Rectal smooth muscle tissue (tissue), 1 donor: ENCODE data around the gene RAB31.
"Not testable (repeated sequence)": the region's sequence is repeated elsewhere in the genome, so short reads cannot be mapped to it uniquely, and the experiment has no call there.

Experiments used
- H3K27ac ChIP-seq: one replicate; pipeline ENCODE4 v1.7.0; 2013; ENCODE audit warnings: low read depth, low read length, inconsistent platforms
- H3K27me3 ChIP-seq: one replicate; pipeline ENCODE4 v1.7.0; 2013; ENCODE audit warnings: low read length; ENCODE audit not compliant: control insufficient read depth, insufficient read depth
- H3K36me3 ChIP-seq: one replicate; pipeline ENCODE4 v1.7.0; 2013; ENCODE audit warnings: low read length; ENCODE audit not compliant: control insufficient read depth, insufficient read depth
- H3K4me1 ChIP-seq: one replicate; pipeline ENCODE4 v1.7.0; 2013; ENCODE audit warnings: low read length; ENCODE audit not compliant: control insufficient read depth, insufficient read depth
- H3K4me3 ChIP-seq: one replicate; pipeline ENCODE4 v1.7.0; 2013; ENCODE audit warnings: low read length
- H3K9ac ChIP-seq: one replicate; pipeline ENCODE4 v1.7.0; 2013; ENCODE audit warnings: low read length

The RAB31 gene, protein sequence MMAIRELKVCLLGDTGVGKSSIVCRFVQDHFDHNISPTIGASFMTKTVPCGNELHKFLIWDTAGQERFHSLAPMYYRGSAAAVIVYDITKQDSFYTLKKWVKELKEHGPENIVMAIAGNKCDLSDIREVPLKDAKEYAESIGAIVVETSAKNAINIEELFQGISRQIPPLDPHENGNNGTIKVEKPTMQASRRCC

DNA sequence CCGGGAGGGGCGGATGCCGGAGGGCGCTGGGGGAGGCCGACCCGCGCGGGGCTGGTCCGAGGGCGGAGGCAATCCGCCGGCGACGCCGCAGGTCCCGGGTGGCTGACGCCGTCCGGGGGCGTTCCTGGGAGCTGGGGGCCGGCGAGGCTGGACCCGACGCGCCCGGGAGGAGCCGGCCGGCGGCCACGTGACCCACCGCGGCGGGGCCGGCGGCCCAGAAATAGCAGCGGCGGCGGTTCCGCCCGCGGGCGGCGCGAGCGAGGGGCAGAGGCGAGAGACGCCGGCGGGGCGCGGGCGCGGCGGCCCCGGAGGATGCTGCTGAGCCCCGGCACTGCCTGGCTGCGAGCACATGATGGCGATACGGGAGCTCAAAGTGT is at the start of gene RAB31:
Gene RAB31 (plus strand): TSS at position 245 of the 377 bp plus-strand sequence. CDS start 105 bp downstream, at position 350.
- H3K27me3 ChIP-seq = peaks cover 2% of the 10 kb centered on the region
- H3K27ac ChIP-seq = peak within 1 kb of the TSS; percentile 99
- H3K9ac ChIP-seq = peak within 1 kb of the TSS; percentile 66
- no peaks in the 10 kb centered on the region for H3K36me3 ChIP-seq
- H3K4me1 ChIP-seq = peaks cover 20% of the 10 kb centered on the region
- H3K4me3 ChIP-seq = peak within 1 kb of the TSS; percentile 87

DNA sequence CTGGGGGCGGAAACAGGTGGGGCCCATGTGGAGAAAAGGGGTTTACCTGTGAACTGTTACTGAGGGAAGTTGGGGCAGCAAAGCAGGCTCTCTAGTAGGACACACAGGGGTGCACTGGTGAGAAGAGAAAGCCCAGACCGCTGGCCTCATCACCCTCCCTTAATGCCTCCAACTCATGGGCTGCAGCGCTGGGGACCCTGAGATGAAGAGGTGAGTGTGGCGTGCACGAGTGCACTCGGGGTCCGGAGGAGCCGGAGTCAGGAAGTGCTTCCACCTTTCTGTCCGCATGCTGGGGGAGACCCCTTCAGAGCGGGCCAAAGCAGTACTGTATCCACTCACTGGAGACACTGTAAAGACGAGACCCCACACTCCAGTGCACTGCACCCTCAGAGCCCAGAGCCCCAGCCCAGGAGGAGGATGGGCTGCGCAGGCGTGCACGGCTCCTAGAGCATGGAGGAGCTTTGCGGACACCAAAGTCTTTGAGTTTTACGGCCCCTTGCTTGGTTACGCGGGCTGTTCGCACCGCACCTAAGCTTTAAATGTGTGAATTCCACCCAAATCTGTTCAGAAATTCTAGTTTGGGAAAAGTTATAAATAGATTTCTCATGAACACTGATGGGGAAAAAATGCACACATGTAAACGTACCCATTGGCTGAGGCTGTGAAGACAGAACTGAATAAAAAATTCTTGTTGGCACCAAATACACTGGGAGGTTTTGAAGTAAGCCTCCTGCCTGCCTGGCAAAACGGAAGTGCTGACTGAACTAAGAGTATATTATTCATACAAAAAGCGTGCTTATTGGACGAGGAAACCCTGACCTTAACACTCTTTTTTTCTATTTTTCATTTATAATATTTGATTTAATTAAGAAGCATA is 48.4 kb upstream of the RAB31 start:
- H3K4me3 ChIP-seq = no peak overlapping the region
- H3K36me3 ChIP-seq = no peaks in the 10 kb centered on the region
- no peaks in the 10 kb centered on the region for H3K27me3 ChIP-seq
- H3K27ac ChIP-seq = no peak overlapping the region
- H3K4me1 ChIP-seq = no peaks in the 10 kb centered on the region
- H3K9ac ChIP-seq = no peak overlapping the region

DNA sequence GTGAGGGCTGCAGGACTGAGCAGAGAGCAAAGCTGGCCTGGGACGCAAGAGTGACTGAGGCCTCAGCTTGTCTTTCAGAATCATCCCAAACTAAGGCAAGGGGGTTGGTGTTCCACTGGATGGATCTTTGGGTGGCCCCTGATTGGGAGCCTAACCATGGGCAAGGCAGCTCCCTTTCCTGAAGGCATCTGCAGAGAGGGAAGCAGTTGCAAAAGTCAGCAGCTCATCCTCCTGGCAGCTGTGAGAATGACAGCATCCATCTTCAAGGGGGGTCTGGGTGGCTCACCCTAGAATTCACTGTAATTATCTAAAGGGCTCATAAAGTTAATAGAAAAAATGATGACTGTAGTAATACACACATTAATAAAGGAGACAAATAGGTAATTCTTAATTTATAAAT is 46.5 kb upstream of the RAB31 start:
- H3K4me3 ChIP-seq = no peak overlapping the region
- H3K36me3 ChIP-seq = no peaks in the 10 kb centered on the region
- H3K27ac ChIP-seq = no peak overlapping the region
- no peak overlapping the region for H3K9ac ChIP-seq
- no peaks in the 10 kb centered on the region for H3K4me1 ChIP-seq
- no peaks in the 10 kb centered on the region for H3K27me3 ChIP-seq

DNA sequence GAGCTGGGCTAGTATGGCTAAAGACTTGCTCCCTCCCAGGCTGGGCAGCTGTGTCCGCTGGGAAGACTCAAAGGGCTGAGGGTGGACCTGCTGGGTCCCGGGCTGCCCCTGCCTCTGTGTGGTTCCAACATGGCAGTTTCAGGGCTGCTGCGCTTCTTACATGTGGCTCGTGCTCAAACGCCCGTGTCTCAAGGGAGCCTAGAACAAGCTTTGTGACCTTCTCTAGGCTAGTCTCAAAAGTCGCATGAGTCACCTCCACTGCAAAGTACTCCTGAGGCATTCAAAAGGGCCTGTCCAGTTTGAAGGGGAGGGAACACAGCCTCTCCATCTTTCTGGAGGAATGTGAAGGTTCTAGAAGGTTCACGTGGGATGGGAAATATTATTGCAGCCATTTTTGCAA is 44.7 kb upstream of the RAB31 start:
- Histone ChIP-seq H3K27me3 (no peaks in the 10 kb centered on the region), H3K9ac (no peak overlapping the region), H3K27ac (no peak overlapping the region)

DNA sequence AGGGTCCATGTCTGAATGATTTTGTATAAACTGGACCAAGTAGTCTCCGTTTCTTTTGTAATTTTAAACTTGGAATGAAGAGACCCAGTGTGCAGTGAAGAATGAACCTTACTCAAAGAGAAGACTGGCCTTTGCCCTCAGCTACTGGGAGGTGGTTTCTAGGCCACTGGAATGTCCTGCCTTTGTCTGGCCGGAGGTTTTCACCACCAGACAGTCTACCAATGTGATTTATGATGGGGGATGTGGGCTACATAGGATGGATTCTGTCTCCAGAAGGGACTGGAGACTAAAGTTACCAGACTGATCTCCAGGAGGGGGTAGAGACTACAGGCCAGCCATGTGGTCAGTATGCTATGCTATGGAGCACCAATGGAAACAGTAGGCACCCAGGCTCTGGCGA is 42.8 kb upstream of the RAB31 start:
- H3K4me3 ChIP-seq = no peak overlapping the region
- H3K36me3 ChIP-seq = no peaks in the 10 kb centered on the region
- H3K9ac ChIP-seq = no peak overlapping the region
- H3K27ac ChIP-seq = no peak overlapping the region
- no peaks in the 10 kb centered on the region for H3K27me3 ChIP-seq
- H3K4me1 ChIP-seq = no peaks in the 10 kb centered on the region

More for the DNA sequence above, 44.7 kb upstream of the RAB31 start:
- Histone ChIP-seq H3K4me3 (no peak overlapping the region), H3K4me1 (no peaks in the 10 kb centered on the region), H3K36me3 (no peaks in the 10 kb centered on the region)

DNA sequence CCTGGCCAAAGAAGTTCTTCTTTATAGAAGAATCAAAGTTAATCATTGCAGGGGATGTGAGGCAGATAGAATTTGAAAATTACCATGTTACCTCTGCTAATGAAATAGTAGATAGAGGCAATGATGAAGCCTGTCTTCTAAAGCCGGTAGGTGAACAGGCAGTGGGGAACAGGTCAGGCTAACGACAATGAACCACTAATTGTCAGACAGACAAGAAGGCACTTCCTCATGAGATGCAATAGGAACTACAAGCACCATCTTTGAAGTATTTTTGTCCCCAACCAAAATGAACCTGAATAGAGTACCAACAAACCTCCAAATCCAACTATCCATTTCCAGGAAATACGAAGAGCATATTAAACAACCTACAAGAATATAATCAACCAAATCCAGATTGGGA is 41.6 kb upstream of the RAB31 start:
- no peaks in the 10 kb centered on the region for H3K36me3 ChIP-seq
- H3K27ac ChIP-seq = no peak overlapping the region
- H3K9ac ChIP-seq = no peak overlapping the region
- H3K27me3 ChIP-seq = no peaks in the 10 kb centered on the region
- no peaks in the 10 kb centered on the region for H3K4me1 ChIP-seq
- no peak overlapping the region for H3K4me3 ChIP-seq

DNA sequence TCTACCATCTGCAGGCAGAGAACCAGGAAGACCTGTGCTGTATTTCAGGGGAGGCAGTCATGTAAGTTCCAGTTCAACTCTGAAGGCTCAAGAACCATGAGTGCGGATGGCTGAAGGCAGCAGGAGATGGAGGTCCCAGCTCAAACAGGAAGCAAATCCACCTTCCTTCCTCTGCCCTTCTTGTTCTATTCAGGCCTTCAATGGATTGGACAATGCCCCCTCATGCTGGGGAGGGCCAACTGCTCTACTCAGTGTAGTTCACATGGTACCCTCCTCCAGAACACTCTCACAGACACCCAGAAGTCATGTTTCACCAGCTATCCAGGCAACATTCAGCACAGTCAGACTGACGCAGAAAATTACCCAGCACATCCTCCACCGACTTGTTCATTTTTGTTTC is 39.1 kb upstream of the RAB31 start:
- Histone ChIP-seq H3K4me3 (no peak overlapping the region), H3K4me1 (no peaks in the 10 kb centered on the region)

DNA sequence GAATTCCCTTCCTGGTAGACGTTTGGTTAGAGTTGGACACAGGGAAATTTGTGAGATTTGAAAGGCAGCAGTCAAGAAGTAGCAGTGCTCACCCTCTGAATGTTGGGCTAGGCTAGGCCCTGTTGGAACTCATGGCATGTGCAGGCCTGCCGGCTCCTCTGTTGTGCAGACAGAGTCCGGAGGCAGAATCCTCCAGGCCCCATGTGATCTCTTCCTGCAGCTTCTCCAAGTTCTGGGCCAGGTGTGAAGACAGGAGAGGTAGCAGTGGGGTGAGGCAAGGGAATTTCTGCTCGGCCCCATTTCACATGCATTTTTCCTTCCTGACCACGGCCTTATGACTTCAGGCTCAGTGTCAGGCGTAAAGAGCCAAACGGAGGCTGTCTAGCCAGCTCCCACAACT is 36.9 kb upstream of the RAB31 start:
- no peak overlapping the region for H3K4me3 ChIP-seq
- no peak overlapping the region for H3K9ac ChIP-seq
- no peaks in the 10 kb centered on the region for H3K27me3 ChIP-seq
- H3K27ac ChIP-seq = no peak overlapping the region
- H3K4me1 ChIP-seq = no peaks in the 10 kb centered on the region
- H3K36me3 ChIP-seq = no peaks in the 10 kb centered on the region

More for the DNA sequence above, 39.1 kb upstream of the RAB31 start:
- H3K27ac ChIP-seq = no peak overlapping the region
- no peaks in the 10 kb centered on the region for H3K27me3 ChIP-seq
- no peak overlapping the region for H3K9ac ChIP-seq
- H3K36me3 ChIP-seq = no peaks in the 10 kb centered on the region

DNA sequence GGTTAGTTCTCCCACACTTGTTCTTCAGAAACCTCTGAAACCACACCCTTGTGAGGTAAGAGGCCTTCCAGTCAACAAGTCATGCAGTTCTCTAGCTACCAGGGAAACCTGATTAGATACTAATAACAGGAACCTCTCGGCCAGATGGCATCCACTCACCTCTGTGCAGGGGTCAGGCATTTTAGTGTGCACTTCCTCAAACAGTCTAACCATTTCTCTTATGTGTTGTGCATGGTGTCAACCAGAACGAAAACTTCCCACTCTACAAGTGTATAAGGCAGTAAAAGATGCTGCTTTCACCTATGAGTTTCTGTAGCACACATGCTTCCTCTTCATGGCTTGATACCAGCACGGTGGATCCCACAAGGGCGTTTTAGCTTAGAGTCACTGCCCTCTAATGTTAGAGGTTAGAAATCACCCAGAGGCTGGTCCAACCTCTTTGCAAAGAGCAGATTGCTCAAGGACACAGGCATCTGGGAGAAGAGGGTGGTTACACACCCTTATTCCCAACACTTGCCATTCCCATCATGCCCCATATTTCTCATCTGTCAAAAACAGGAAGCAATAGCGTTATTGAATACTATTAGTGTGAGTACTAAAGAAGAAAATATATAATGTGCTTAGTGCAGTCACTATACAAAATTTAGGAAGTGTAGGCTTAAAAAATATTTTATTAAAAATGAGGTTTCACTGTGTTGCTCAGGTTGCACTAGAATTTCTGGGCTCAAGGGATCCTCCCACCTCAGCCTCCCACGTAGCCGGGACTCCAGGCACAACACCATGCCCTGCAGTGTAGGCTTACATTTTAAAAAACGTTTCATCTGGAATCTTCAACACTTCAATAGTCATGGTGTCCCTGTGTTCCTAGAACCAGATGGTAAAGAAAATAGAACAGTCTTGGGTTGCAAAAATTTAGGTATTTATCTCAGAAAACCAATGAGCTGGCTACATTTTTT is 34.5 kb upstream of the RAB31 start:
- Histone ChIP-seq H3K4me1 (no peaks in the 10 kb centered on the region), H3K27me3 (no peaks in the 10 kb centered on the region), H3K36me3 (no peaks in the 10 kb centered on the region), H3K27ac (no peak overlapping the region), H3K9ac (no peak overlapping the region), H3K4me3 (no peak overlapping the region)

DNA sequence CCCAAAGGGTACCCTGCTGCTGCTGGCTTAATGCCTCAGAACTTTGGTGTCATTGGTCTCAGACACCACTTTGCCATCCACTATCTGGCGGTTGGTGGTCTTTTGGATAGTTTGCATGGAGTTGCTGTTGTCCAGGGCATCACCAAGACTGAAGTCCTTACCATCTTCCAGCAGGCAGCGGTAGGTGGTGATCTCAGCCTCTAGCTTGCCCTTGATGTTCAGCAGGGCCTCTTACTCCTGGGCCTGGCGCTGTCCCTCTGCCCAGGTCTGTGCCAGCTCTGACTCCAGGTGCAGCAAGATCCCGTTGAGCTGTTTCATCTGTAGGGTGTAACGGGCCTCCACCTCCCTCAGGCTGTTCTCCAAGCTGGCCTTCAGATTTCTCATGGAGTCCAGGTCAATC is 29.9 kb upstream of the RAB31 start:
- H3K36me3 ChIP-seq, H3K4me3 ChIP-seq, H3K9ac ChIP-seq, H3K27me3 ChIP-seq, H3K4me1 ChIP-seq, H3K27ac ChIP-seq: not testable (repeated sequence)

DNA sequence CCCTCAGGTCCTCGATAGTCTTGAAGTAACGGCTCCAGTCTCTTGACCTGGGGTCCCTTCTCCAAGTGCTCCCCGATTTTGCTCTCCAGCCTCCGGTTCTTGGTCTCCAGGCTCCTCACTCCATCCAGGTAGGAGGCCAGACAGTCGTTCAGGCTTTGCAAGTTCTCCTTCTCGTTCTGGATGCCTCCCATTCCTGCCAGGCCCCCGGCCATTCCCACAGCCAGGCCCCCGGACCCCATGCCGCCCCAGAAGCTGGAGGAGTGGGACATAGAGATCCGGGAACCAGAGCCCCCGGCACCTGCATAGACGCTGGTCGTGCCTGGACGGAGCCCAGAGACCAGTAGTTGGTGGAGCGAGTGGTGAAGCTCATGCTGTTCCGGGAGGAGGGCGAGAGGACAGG is 29.0 kb upstream of the RAB31 start:
- Histone ChIP-seq H3K27me3 (no peaks in the 10 kb centered on the region), H3K9ac (no peak overlapping the region), H3K4me3 (no peak overlapping the region), H3K4me1 (no peaks in the 10 kb centered on the region), H3K27ac (no peak overlapping the region), H3K36me3 (no peaks in the 10 kb centered on the region)

DNA sequence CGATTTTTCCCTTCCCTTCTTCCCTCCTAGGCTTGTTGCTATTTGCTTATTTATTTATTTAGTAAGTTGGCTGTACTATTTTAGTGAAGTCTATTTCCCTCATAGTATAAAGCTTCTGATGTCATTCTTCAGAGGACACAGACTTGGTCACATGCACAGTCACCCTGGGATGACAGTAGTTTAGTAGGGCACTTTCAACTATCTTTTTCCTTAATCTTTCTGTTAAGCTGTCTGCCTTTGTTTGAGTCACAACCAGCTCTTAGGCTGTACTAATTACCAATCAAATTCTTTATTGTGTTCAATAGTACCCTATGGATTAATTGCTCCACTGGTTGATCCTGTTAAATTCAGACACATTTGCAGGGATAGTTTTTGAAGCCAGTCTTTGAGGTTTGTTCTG is 26.9 kb upstream of the RAB31 start:
- Histone ChIP-seq H3K4me3 (no peak overlapping the region), H3K27me3 (no peaks in the 10 kb centered on the region), H3K36me3 (no peaks in the 10 kb centered on the region), H3K9ac (no peak overlapping the region), H3K27ac (no peak overlapping the region), H3K4me1 (peaks cover 2% of the 10 kb centered on the region)
